ENCODE measurements around the gene E2F6. TPM values are rescaled to one million over a fixed set of nuclear protein-coding genes. Genes with fewer than 3 reads are reported as not detected.
A peak's percentile ranks its signal among the peaks of the same experiment; 100 is the strongest.

Gene E2F6
- total RNA-seq, 4 donors from 2014 or later: 6.0 to 19.8 (median 6.9) TPM

DNA sequence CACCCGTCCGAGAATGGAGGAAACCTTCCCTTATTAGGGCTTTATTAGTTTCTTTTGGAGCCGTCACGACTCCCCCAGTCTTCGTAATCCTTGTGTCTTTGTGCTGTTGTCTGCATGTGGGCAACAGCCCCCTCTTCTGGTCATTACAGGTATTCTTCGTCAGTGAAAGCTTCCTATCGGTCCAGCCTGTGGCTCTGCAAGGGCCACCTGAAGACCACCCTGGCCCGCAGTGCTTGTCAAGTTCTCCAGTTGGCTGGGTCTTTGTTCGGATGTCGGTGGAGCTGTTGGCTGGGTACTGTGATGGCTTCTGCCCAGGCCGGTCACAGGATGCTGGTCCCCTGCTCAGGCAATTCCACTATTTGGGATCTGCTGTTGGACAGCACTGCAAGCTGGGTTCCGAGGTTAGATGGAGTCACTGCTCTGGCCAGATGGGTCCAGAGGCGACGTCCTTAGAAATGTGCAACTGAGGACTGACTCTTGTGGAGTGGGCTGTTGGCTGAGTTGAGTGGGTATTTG, 19.2 kb downstream of the E2F6 start:
- peak; percentile 48 for DNase-seq
- 15 to 61% methylated on average over 4 to 14 of the region's 14 CpGs for WGBS, 2 donors (ENCODE audit: low coverage in 1 of 2)

DNA sequence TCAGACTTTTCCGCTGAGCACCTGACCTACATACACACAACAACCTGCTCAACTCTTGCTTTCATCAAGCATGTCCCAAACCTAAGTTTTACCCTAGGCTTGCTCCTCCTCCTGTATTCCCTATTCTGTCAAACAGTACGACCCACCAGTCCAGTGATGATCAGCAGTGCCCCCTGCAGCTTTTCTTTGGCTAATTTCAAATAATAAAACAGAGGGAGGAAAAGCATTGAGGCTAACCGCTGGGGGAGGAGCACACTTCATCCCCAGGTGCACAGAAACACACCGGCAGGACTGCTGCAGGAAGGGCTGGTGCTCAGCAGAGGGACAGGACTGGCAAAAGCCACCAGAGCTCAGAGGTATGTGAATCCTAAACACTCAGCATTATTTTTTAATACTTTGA, 21.2 kb downstream of the E2F6 start:
- no peak for DNase-seq
- Histone ChIP-seq H3K4me3 (no peak overlapping the region), H3K27me3 (no peaks in the 10 kb centered on the region), H3K36me3 (peaks cover 0 to 19% (median 2%) of the 10 kb centered on the region in 4 donors), H3K27ac (no peak overlapping the region), H3K9me3 (no peaks in the 10 kb centered on the region), H3K4me1 (no peaks in the 10 kb centered on the region)
- 83 to 85% methylated on average over 2 to 4 of the region's 4 CpGs for WGBS, 2 donors (ENCODE audit: low coverage in 1 of 2)
- intact Hi-C loops (cut with DNase I; ENCODE audit: low total_unique reads): loop anchor here (10.0 kb wide), 1 partner anchor 320 kb away; no protein-coding TSS in a partner anchor
- TF ChIP-seq POLR2AphosphoS5 (IDR thresholded peaks at IDR 0.05) (no peak), POLR2A (IDR thresholded peaks at IDR 0.05) (no peak), EP300 (IDR thresholded peaks at IDR 0.05; ENCODE audit: low read depth) (no peak)
- TF ChIP-seq, protein P1, sequence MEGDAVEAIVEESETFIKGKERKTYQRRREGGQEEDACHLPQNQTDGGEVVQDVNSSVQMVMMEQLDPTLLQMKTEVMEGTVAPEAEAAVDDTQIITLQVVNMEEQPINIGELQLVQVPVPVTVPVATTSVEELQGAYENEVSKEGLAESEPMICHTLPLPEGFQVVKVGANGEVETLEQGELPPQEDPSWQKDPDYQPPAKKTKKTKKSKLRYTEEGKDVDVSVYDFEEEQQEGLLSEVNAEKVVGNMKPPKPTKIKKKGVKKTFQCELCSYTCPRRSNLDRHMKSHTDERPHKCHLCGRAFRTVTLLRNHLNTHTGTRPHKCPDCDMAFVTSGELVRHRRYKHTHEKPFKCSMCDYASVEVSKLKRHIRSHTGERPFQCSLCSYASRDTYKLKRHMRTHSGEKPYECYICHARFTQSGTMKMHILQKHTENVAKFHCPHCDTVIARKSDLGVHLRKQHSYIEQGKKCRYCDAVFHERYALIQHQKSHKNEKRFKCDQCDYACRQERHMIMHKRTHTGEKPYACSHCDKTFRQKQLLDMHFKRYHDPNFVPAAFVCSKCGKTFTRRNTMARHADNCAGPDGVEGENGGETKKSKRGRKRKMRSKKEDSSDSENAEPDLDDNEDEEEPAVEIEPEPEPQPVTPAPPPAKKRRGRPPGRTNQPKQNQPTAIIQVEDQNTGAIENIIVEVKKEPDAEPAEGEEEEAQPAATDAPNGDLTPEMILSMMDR (IDR thresholded peaks at IDR 0.05): no peak
- in situ Hi-C loops (cut with MboI; ENCODE audit: low pct_ligation_motif_present in 1 of 4, low pct_unique_long_range_greater_than_20kb in 1 of 4, low sequenced_read_pairs in 3 of 4): loop anchor here (5.0 to 25.0 kb wide), 3 partner anchors 307 to 607 kb away; a partner anchor contains a TSS

More for the DNA sequence above, 19.2 kb downstream of the E2F6 start:
- H3K36me3 ChIP-seq: peaks cover 0 to 28% (median 4%) of the 10 kb centered on the region in 4 donors
- H3K9me3 ChIP-seq: no peaks in the 10 kb centered on the region
- no peaks in the 10 kb centered on the region for H3K27me3 ChIP-seq
- TF ChIP-seq, protein P1 (IDR thresholded peaks at IDR 0.05): peak; percentile 76 to 84 (median 80)
- no peak for TF ChIP-seq POLR2AphosphoS5 (IDR thresholded peaks at IDR 0.05)
- TF ChIP-seq POLR2A (IDR thresholded peaks at IDR 0.05): no peak
- TF ChIP-seq EP300 (IDR thresholded peaks at IDR 0.05; ENCODE audit: low read depth): no peak
- H3K27ac ChIP-seq: no peak overlapping the region
- intact Hi-C loops (cut with DNase I; ENCODE audit: low total_unique reads) (loop anchor here (10.0 kb wide), 1 partner anchor 322 kb away; no protein-coding TSS in a partner anchor), in situ Hi-C loops (cut with MboI; ENCODE audit: low pct_ligation_motif_present in 1 of 4, low pct_unique_long_range_greater_than_20kb in 1 of 4, low sequenced_read_pairs in 3 of 4) (loop anchor here in 3 of 4 donors (25.0 kb wide), 2 partner anchors 309 to 609 kb away; a partner anchor contains a TSS)
- no peak overlapping the region for H3K4me3 ChIP-seq
- H3K4me1 ChIP-seq: no peaks in the 10 kb centered on the region

DNA sequence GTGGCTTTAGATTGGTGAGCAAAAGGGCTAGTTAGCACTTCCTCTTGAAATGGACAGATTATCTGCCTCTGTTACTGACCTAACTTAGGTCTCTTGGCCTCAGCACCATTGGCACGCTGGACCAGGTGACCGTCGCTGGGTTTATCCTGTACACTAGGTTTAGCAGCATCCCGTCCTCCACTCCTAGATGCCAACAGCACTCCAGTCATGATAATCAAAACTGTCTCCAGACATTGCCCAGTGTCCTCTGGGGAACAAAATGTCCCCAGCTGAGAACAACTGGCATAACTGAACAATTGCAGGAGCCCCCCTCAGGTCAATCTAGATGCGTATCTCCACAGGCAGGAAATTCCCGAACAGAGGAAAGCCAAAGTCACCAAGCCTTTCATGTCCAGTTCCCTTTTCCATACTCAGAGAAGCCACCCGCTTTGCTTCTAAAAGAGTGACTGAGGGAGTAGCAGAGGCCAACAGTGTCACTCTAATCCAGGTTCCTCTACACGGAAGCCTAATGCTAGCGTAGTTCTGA, 27.3 kb downstream of the E2F6 start:
- H3K27ac ChIP-seq: no peak overlapping the region
- peaks cover 0 to 8% (median 0%) of the 10 kb centered on the region in 4 donors for H3K36me3 ChIP-seq
- H3K27me3 ChIP-seq: no peaks in the 10 kb centered on the region
- in situ Hi-C loops (cut with MboI; ENCODE audit: low pct_ligation_motif_present in 1 of 4, low pct_unique_long_range_greater_than_20kb in 1 of 4, low sequenced_read_pairs in 3 of 4) (loop anchor here in 3 of 4 donors (25.0 kb wide), 2 partner anchors 301 to 601 kb away; a partner anchor contains a TSS), intact Hi-C loops (cut with DNase I; ENCODE audit: low total_unique reads) (no loop called here)
- no peaks in the 10 kb centered on the region for H3K9me3 ChIP-seq
- H3K4me3 ChIP-seq: no peak overlapping the region
- 94 to 100% methylated on average over 2 to 9 of the region's 9 CpGs for WGBS, 2 donors (ENCODE audit: low coverage in 1 of 2)
- H3K4me1 ChIP-seq: no peaks in the 10 kb centered on the region
- no peak for DNase-seq
- TF ChIP-seq, protein P1 (IDR thresholded peaks at IDR 0.05): no peak
- no peak for TF ChIP-seq POLR2A (IDR thresholded peaks at IDR 0.05)
- no peak for TF ChIP-seq POLR2AphosphoS5 (IDR thresholded peaks at IDR 0.05)
- TF ChIP-seq EP300 (IDR thresholded peaks at IDR 0.05; ENCODE audit: low read depth): no peak

DNA sequence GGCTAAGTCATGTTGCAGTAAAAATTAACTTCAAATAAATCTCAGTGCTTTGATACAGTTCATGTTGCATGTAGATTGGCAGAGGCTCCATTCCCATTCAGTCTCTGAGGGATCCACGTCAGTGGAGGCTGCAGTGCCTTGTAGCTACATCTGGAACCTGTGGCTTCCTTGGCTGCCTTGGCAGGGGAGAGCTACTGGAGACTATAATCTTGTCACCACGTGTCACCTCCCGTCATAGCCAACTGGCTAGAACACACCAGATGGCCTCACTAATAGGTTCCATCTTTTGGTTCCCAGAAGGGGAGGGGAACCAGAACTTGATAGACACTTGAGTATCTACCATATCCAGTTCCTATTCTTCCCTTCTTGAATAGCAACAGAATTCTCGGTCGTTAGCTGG, 28.4 kb downstream of the E2F6 start:
- peaks cover 0 to 8% (median 0%) of the 10 kb centered on the region in 4 donors for H3K36me3 ChIP-seq

More for the DNA sequence above, 28.4 kb downstream of the E2F6 start:
- no peaks in the 10 kb centered on the region for H3K4me1 ChIP-seq
- intact Hi-C loops (cut with DNase I; ENCODE audit: low total_unique reads) (no loop called here), in situ Hi-C loops (cut with MboI; ENCODE audit: low pct_ligation_motif_present in 1 of 4, low pct_unique_long_range_greater_than_20kb in 1 of 4, low sequenced_read_pairs in 3 of 4) (loop anchor here in 3 of 4 donors (25.0 kb wide), 2 partner anchors 300 to 600 kb away; a partner anchor contains a TSS)
- 87 to 96% methylated on average over 3 to 5 of the region's 5 CpGs for WGBS, 2 donors (ENCODE audit: low coverage in 1 of 2)
- H3K27me3 ChIP-seq: no peaks in the 10 kb centered on the region
- H3K4me3 ChIP-seq: no peak overlapping the region
- no peak for DNase-seq
- H3K27ac ChIP-seq: no peak overlapping the region
- TF ChIP-seq, protein P1 (IDR thresholded peaks at IDR 0.05): no peak
- no peak for TF ChIP-seq EP300 (IDR thresholded peaks at IDR 0.05; ENCODE audit: low read depth)
- TF ChIP-seq POLR2A (IDR thresholded peaks at IDR 0.05): no peak
- no peak for TF ChIP-seq POLR2AphosphoS5 (IDR thresholded peaks at IDR 0.05)
- H3K9me3 ChIP-seq: no peaks in the 10 kb centered on the region
